Measurements from ENCODE around the gene JMJD7.

Gene JMJD7

GRCh38 chr15:41848631-41849030 lies 20.7 kb downstream of the JMJD7 start:
- no peak for TF ChIP-seq CTCF (conservative IDR thresholded peaks at IDR 0.05; ENCODE audit: low read length)
- no peak for TF ChIP-seq EZH2phosphoT487 (IDR thresholded peaks at IDR 0.05; ENCODE audit: borderline replicate concordance)
- no peaks in the 10 kb centered on the region; the same call in 1 of the 2 replicates for H3K36me3 ChIP-seq (ENCODE audit: insufficient read depth, low read length)
- no peak overlapping the region for H2AFZ ChIP-seq (ENCODE audit: low read length)

DNA sequence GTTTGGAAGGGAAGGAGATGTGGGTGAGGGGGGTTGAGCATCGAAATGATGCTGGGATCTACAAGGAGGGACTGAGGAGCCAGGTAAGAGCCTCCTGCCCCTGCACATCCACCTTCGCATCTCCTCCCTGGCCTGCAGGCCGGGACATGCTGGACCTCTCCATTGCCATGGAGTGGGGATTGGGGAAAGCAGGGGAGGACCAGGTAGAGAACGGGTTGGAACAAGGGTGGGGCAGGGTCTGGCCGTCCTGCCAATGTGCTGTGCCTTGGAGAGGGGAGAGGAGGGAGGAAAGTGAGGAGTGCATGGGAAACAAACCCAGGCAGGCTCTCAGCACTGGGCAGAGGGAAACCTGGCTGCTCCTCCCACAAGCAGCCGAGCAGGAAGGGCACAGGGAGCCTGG lies 21.3 kb downstream of the JMJD7 start:
- Histone ChIP-seq H3K4me2 (ENCODE audit: low read depth, low read length, poor library complexity, severe bottlenecking) (no peak overlapping the region), H3K9me3 (ENCODE audit: insufficient read depth, low read depth, low read length) (no peaks in the 10 kb centered on the region), H3K79me2 (ENCODE audit: insufficient read depth, low read length) (no peaks in the 10 kb centered on the region), H3F3A (ENCODE audit: low read depth) (no peaks in the 10 kb centered on the region), H3K4me3 (ENCODE audit: low read length, poor library complexity, severe bottlenecking) (no peak overlapping the region), H3K9me2 (replicated peaks; ENCODE audit: low read depth, low read length) (no peaks in the 10 kb centered on the region), H3K27me3 (ENCODE audit: insufficient read depth, low read length, poor library complexity, severe bottlenecking) (no peaks in the 10 kb centered on the region), H2AFZ (ENCODE audit: low read length) (no peak overlapping the region), H4K20me1 (ENCODE audit: insufficient read depth, low read length, poor library complexity, severe bottlenecking) (no peaks in the 10 kb centered on the region), H3K4me1 (ENCODE audit: insufficient read depth, low read length, poor library complexity, severe bottlenecking) (no peaks in the 10 kb centered on the region), H3K9ac (ENCODE audit: low read depth, low read length, poor library complexity, severe bottlenecking) (no peak overlapping the region), H3K36me3 (ENCODE audit: insufficient read depth, low read length) (no peaks in the 10 kb centered on the region; the same call in 1 of the 2 replicates)
- TF ChIP-seq CTCF (conservative IDR thresholded peaks at IDR 0.05; ENCODE audit: low read length) (no peak), EZH2phosphoT487 (IDR thresholded peaks at IDR 0.05; ENCODE audit: borderline replicate concordance) (no peak)

More at GRCh38 chr15:41848631-41849030, 20.7 kb downstream of the JMJD7 start:
- Histone ChIP-seq H3K9me3 (ENCODE audit: insufficient read depth, low read depth, low read length) (no peaks in the 10 kb centered on the region), H3K4me1 (ENCODE audit: insufficient read depth, low read length, poor library complexity, severe bottlenecking) (no peaks in the 10 kb centered on the region), H3K9me2 (replicated peaks; ENCODE audit: low read depth, low read length) (no peaks in the 10 kb centered on the region), H4K20me1 (ENCODE audit: insufficient read depth, low read length, poor library complexity, severe bottlenecking) (no peaks in the 10 kb centered on the region), H3K4me2 (ENCODE audit: low read depth, low read length, poor library complexity, severe bottlenecking) (no peak overlapping the region), H3K9ac (ENCODE audit: low read depth, low read length, poor library complexity, severe bottlenecking) (no peak overlapping the region), H3K79me2 (ENCODE audit: insufficient read depth, low read length) (no peaks in the 10 kb centered on the region), H3K4me3 (ENCODE audit: low read length, poor library complexity, severe bottlenecking) (no peak overlapping the region), H3K27me3 (ENCODE audit: insufficient read depth, low read length, poor library complexity, severe bottlenecking) (no peaks in the 10 kb centered on the region), H3F3A (ENCODE audit: low read depth) (no peaks in the 10 kb centered on the region)

- Histone ChIP-seq H3K9me2 (replicated peaks; ENCODE audit: low read depth, low read length) (no peaks in the 10 kb centered on the region), H2AFZ (ENCODE audit: low read length) (no peak overlapping the region), H3K9ac (ENCODE audit: low read depth, low read length, poor library complexity, severe bottlenecking) (no peak overlapping the region), H3K4me1 (ENCODE audit: insufficient read depth, low read length, poor library complexity, severe bottlenecking) (no peaks in the 10 kb centered on the region), H3K36me3 (ENCODE audit: insufficient read depth, low read length) (no peaks in the 10 kb centered on the region; the same call in 1 of the 2 replicates), H3K79me2 (ENCODE audit: insufficient read depth, low read length) (no peaks in the 10 kb centered on the region), H3K9me3 (ENCODE audit: insufficient read depth, low read depth, low read length) (no peaks in the 10 kb centered on the region), H3F3A (ENCODE audit: low read depth) (no peaks in the 10 kb centered on the region), H4K20me1 (ENCODE audit: insufficient read depth, low read length, poor library complexity, severe bottlenecking) (no peaks in the 10 kb centered on the region), H3K4me2 (ENCODE audit: low read depth, low read length, poor library complexity, severe bottlenecking) (no peak overlapping the region), H3K4me3 (ENCODE audit: low read length, poor library complexity, severe bottlenecking) (no peak overlapping the region), H3K27me3 (ENCODE audit: insufficient read depth, low read length, poor library complexity, severe bottlenecking) (no peaks in the 10 kb centered on the region)
- TF ChIP-seq CTCF (conservative IDR thresholded peaks at IDR 0.05; ENCODE audit: low read length) (no peak), EZH2phosphoT487 (IDR thresholded peaks at IDR 0.05; ENCODE audit: borderline replicate concordance) (no peak)
Observed at GRCh38 chr15:41849861-41850260, 22.0 kb downstream of the JMJD7 start.

Measured in Loucy (cell line).